T-helper 2 cell (primary cell): ENCODE results near the gene AP3S1.

Experiments
- DNase-seq, 5 experiments: peaks; one replicate each; pipeline versions ENCODE4 v3.0.0 to v3.0.0-alpha.2; 2012 to 2022

The AP3S1 gene

GRCh38 chr5:115825948-115826347, 15.8 kb upstream of the AP3S1 start:
- DNase-seq: no peak

- DNase-seq: no peak
These were observed 11.8 kb upstream of the AP3S1 start for GRCh38 chr5:115829913-115830312.

GRCh38 chr5:115831163-115831768, 10.5 kb upstream of the AP3S1 start:
- peak in 2 of 5 experiments; percentile 14 to 35 for DNase-seq

- no peak for DNase-seq
These were observed 6.3 kb upstream of the AP3S1 start for GRCh38 chr5:115835481-115835880.

GRCh38 chr5:115838885-115839518, 2.7 kb upstream of the AP3S1 start:
- DNase-seq: peak in 2 of 5 experiments; percentile 59 to 79

GRCh38 chr5:115840873-115841272, 862 bp upstream of the AP3S1 start:
- DNase-seq: no peak

GRCh38 chr5:115842089-115842935, 577 bp downstream of the AP3S1 start:
- DNase-seq: peak in 2 of 5 experiments; percentile 13 to 41

- peak in 1 of 5 experiments; percentile 8 for DNase-seq
These were observed 1.2 kb downstream of the AP3S1 start for GRCh38 chr5:115842952-115843351.

- no peak for DNase-seq
These were observed 1.9 kb downstream of the AP3S1 start for GRCh38 chr5:115843444-115844130.

- DNase-seq: no peak
These were observed 2.6 kb downstream of the AP3S1 start for GRCh38 chr5:115844321-115844817.

- DNase-seq: no peak
These were observed 5.6 kb downstream of the AP3S1 start for GRCh38 chr5:115847290-115847689.

- no peak for DNase-seq
These were observed 7.6 kb downstream of the AP3S1 start for GRCh38 chr5:115849258-115849798.

- no peak for DNase-seq
These were observed 9.1 kb downstream of the AP3S1 start for GRCh38 chr5:115850744-115851416.

GRCh38 chr5:115854139-115854538, 12.4 kb downstream of the AP3S1 start:
- no peak for DNase-seq

- no peak for DNase-seq
These were observed 14.2 kb downstream of the AP3S1 start for GRCh38 chr5:115855959-115856358.

- DNase-seq: no peak
These were observed 15.3 kb downstream of the AP3S1 start for GRCh38 chr5:115857057-115857479.

GRCh38 chr5:115857626-115858349, 16.1 kb downstream of the AP3S1 start:
- no peak for DNase-seq

GRCh38 chr5:115858396-115858795, 16.7 kb downstream of the AP3S1 start:
- no peak for DNase-seq

- DNase-seq: no peak
These were observed 17.6 kb downstream of the AP3S1 start for GRCh38 chr5:115859378-115859777.

GRCh38 chr5:115869256-115869795, 27.6 kb downstream of the AP3S1 start:
- DNase-seq: no peak

- no peak for DNase-seq
These were observed 30.7 kb downstream of the AP3S1 start for GRCh38 chr5:115872447-115872846.
